ENCODE data around the gene ACAP2. TPM values are rescaled to one million over a fixed set of nuclear protein-coding genes. Genes with fewer than 3 reads are reported as not detected.
A peak's percentile ranks its signal among the peaks of the same experiment; 100 is the strongest.
"Not testable (repeated sequence)": the region's sequence is repeated elsewhere in the genome, so short reads cannot be mapped to it uniquely, and the experiment has no call there.

Gene ACAP2
- total RNA-seq, 1 experiment from 2014 or later = 42.0 TPM

- ChIA-PET POLR2A (no interaction called here), CTCF (interaction anchor here (1.1 kb wide), 1 partner anchor 101 kb away, joined by 5 read pairs; the partner anchor contains the start of gene XXYLT1)
- H3K36me3 Mint-ChIP-seq = peaks cover 9% of the 10 kb centered on the region; the same call in 1 of the 2 replicates
- no peaks in the 10 kb centered on the region for H3K4me1 Mint-ChIP-seq
- TF ChIP-seq, protein P1, sequence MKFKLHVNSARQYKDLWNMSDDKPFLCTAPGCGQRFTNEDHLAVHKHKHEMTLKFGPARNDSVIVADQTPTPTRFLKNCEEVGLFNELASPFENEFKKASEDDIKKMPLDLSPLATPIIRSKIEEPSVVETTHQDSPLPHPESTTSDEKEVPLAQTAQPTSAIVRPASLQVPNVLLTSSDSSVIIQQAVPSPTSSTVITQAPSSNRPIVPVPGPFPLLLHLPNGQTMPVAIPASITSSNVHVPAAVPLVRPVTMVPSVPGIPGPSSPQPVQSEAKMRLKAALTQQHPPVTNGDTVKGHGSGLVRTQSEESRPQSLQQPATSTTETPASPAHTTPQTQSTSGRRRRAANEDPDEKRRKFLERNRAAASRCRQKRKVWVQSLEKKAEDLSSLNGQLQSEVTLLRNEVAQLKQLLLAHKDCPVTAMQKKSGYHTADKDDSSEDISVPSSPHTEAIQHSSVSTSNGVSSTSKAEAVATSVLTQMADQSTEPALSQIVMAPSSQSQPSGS (CRISPR knock-in tag; IDR thresholded peaks at IDR 0.05; ENCODE audit: borderline replicate concordance, low read depth) = no peak
- no peaks in the 10 kb centered on the region for H3K9me3 Mint-ChIP-seq
- H3K27ac Mint-ChIP-seq = no peak overlapping the region
- DNase-seq (ENCODE audit: low spot score) (no peak), ATAC-seq (no peak)
- H3K4me3 Mint-ChIP-seq = no peak overlapping the region
- no peaks in the 10 kb centered on the region for H3K27me3 Mint-ChIP-seq (ENCODE audit: low read depth)
Measured at GRCh38 chr3:195372220-195372619, 70.6 kb downstream of the ACAP2 start.

DNA sequence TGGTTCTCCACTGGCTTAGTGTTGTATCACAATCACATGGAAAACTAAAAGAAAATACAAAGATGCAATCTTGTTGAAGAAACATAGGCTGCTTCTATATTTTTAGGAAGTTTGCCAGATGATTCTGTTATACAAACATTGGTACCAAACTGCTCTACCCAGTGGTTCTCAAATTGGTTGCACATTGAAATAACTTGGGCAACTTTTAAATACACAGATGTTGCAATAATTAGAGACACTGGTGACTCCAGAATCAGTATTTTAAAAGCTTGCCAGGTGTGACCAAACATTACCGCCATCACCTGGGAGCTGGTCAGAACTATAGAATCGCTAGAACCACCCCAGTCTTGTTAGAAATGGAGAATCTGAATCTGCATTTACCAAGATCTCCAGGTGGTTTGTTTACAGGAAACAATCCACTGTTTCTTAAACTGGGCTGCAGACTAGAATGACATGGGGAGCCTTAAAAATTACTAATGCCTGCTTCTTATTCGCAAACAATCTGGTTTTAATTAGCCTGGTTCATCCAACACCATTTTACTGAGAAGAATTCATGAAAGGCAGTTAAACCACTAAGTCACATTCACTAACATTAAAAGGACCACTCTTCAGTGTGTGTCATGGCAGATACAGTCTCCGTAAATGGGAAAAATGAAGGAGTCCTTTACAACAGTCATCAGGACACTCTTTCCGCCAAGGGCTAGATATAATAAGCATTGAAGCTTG lies 76.5 kb downstream of the ACAP2 start:
- Mint-ChIP-seq H3K27me3 (ENCODE audit: low read depth) (no peaks in the 10 kb centered on the region), H3K36me3 (peaks cover 9% of the 10 kb centered on the region; the same call in 1 of the 2 replicates), H3K4me3 (no peak overlapping the region), H3K4me1 (peaks cover 5% of the 10 kb centered on the region; the same call in 1 of the 2 replicates), H3K9me3 (no peaks in the 10 kb centered on the region), H3K27ac (peak overlapping the region; percentile 64)
- CTCF ChIA-PET = no interaction called here
- POLR2A ChIA-PET = no interaction called here
- no peak for TF ChIP-seq ZNF512 (CRISPR knock-in tag; IDR thresholded peaks at IDR 0.05; ENCODE audit: borderline replicate concordance)
- TF ChIP-seq JAZF1 (CRISPR knock-in tag; IDR thresholded peaks at IDR 0.05) = no peak
- no peak for TF ChIP-seq ZNF263 (CRISPR knock-in tag; IDR thresholded peaks at IDR 0.05; ENCODE audit: low read depth)
- no peak for TF ChIP-seq AFF4 (CRISPR knock-in tag; IDR thresholded peaks at IDR 0.05; ENCODE audit: borderline replicate concordance)
- no peak for TF ChIP-seq SMAD4 (CRISPR knock-in tag; IDR thresholded peaks at IDR 0.05)
- TF ChIP-seq MLX (CRISPR knock-in tag; IDR thresholded peaks at IDR 0.05) = no peak
- no peak for TF ChIP-seq ZNF138 (CRISPR knock-in tag; conservative IDR thresholded peaks at IDR 0.05)
- TF ChIP-seq ZBTB43 (CRISPR knock-in tag; IDR thresholded peaks at IDR 0.05) = no peak
- ATAC-seq (no peak), DNase-seq (ENCODE audit: low spot score) (no peak)

- ChIA-PET POLR2A (no interaction called here), CTCF (no interaction called here)
- no peak overlapping the region for H3K4me3 Mint-ChIP-seq
- H3K4me1 Mint-ChIP-seq = peaks cover 5% of the 10 kb centered on the region; the same call in 1 of the 2 replicates
- ATAC-seq (no peak), DNase-seq (ENCODE audit: low spot score) (no peak)
- peaks cover 9% of the 10 kb centered on the region; the same call in 1 of the 2 replicates for H3K36me3 Mint-ChIP-seq
- H3K27ac Mint-ChIP-seq = no peak overlapping the region
- H3K9me3 Mint-ChIP-seq = no peaks in the 10 kb centered on the region
- no peak for TF ChIP-seq AFF4 (CRISPR knock-in tag; IDR thresholded peaks at IDR 0.05; ENCODE audit: borderline replicate concordance)
- TF ChIP-seq ETV6 (CRISPR knock-in tag; IDR thresholded peaks at IDR 0.05) = no peak
- H3K27me3 Mint-ChIP-seq (ENCODE audit: low read depth) = no peaks in the 10 kb centered on the region
Measured at GRCh38 chr3:195365371-195365770, 77.4 kb downstream of the ACAP2 start.

DNA sequence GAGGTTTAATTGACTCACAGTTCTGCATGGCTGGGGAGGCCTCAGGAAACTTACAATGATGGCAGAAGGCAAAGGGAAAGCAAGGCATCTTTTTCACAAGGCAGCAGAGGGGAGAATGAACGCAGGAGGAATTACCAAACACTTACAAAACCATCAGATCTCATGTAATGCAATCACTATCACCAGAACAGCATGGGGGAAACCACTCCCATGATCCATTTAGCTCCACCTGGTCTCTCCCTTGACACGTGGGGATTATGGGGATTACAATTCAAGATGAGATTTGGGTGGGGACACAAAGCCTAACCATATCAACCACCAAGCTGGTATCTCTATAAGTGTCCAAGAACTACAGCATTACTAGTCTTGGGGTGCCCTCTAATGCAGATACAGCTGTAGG lies 85.0 kb downstream of the ACAP2 start:
- POLR2A ChIA-PET; H3K27me3 Mint-ChIP-seq (ENCODE audit: low read depth); H3K36me3 Mint-ChIP-seq; ATAC-seq; DNase-seq (ENCODE audit: low spot score); H3K4me3 Mint-ChIP-seq: not testable (repeated sequence)
- Mint-ChIP-seq H3K27ac (peak overlapping the region; percentile 41; the same call in 1 of the 2 replicates), H3K4me1 (peaks cover 25% of the 10 kb centered on the region), H3K9me3 (peaks cover 13% of the 10 kb centered on the region)
- CTCF ChIA-PET = interaction anchor here (1.2 to 1.7 kb wide), 2 partner anchors 87 to 251 kb away, joined by 4 to 5 read pairs; partner anchors contain the start of gene XXYLT1
